Ascending aorta (tissue), 2 donors: Measurements from ENCODE around the gene B3GALNT1. TPM values are rescaled to one million over a fixed set of nuclear protein-coding genes. Genes with fewer than 3 reads are reported as not detected.
"Not testable (repeated sequence)": the region's sequence is repeated elsewhere in the genome, so short reads cannot be mapped to it uniquely, and the experiment has no call there.

Experiments
- DNase-seq, 2 donors: peaks; one replicate each; pipeline ENCODE4 v3.0.0-alpha.2; 2019; ENCODE audit warnings: low spot score in 2 of 2
- H3K27ac ChIP-seq, 2 donors: fragments of 200-600 bp; sonication (generic); one replicate each; pipeline ENCODE4 v1.5.1; 2016 to 2017; ENCODE audit warnings: mild to moderate bottlenecking in 1 of 2
- H3K27me3 ChIP-seq: fragments of 200-600 bp; sonication (generic); one replicate; pipeline ENCODE4 v1.5.1; 2017
- H3K36me3 ChIP-seq, 2 donors: fragments of 200-600 bp; sonication (generic); one replicate each; pipeline ENCODE4 v1.5.1; 2016
- H3K4me1 ChIP-seq, 2 donors: fragments of 200-600 bp; sonication (generic); one replicate each; pipeline ENCODE4 v1.5.1; 2016 to 2017; ENCODE audit warnings: mild to moderate bottlenecking in 1 of 2
- H3K4me3 ChIP-seq, 2 donors: fragments of 200-600 bp; sonication (generic); one replicate each; pipeline ENCODE4 v1.5.1; 2016 to 2017; ENCODE audit warnings: mild to moderate bottlenecking in 1 of 2
- H3K9me3 ChIP-seq, 2 donors: fragments of 200-600 bp; sonication (generic); one replicate each; pipeline ENCODE4 v1.5.1; 2016
- CTCF ChIP-seq, 3 experiments: fragments of 200-600 bp in 2 of 3; fragments of 450-650 bp in 1 of 3; sonication (generic) in 2 of 3; IDR thresholded peaks; one replicate each; pipeline ENCODE4 v1.5.1; 2016 to 2019; ENCODE audit warnings: antibody characterized with exemption in 3 of 3, mild to moderate bottlenecking in 1 of 3, moderate library complexity in 1 of 3
- intact Hi-C: fragments of 100-400 bp; cut with DNase I; formaldehyde crosslinking; loops from one replicate; pipeline ENCODE4 v1.15.1; 2023
- total RNA-seq: library from RNA; depleted of rRNA; stranded (reverse); fragments of >200 nt; gene quantifications from one replicate; pipeline ENCODE4 v1.1.0, GENCODE V29; 2016

B3GALNT1 gene
- total RNA-seq, 1 donor from 2014 or later = 55.6 TPM

DNA sequence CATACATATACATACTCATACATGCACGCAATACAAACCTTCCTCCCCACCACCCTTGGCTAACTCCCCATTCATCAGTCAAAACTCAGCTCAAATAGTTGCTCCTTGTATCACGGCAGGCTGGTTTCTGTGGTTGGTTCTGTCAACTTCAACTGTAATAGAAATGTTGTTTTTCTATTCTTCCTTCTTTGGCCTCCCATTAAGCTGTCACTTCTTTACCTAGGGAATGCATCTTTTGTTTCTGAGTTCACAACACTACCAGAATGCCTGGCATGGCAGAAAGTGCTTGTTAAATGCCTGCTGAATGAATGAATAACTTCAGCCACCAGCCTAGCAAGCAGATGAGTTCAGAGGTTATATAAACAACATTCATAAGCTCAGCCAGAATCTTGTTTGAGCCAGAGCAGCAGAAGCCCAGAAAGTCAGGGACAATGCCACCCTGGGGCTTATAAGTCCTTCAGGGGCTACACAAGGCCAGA, 63.1 kb downstream of the B3GALNT1 start:
- intact Hi-C loops = no loop called here

DNA sequence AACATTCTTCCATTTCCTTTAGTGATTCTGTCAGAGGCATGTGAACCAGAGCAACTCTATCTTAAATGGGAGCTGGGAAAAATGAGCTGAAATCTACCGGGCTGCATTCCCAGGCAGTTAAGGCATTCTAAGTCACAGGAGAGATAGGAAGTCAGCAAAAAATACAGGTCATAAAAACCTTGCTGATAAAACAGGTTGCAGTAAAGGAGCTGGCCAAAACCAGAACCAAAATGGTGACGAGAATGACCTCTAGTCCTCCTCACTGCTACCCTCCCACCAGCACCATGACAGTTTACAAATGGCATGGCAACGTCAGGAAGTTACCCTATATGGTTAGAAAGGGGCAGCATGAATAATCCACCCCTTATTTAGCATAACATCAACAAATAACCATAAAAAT, 66.4 kb downstream of the B3GALNT1 start:
- Histone ChIP-seq H3K4me1 (no peaks in the 10 kb centered on the region), H3K36me3 (no peaks in the 10 kb centered on the region), H3K27ac (no peak overlapping the region), H3K27me3 (no peaks in the 10 kb centered on the region), H3K9me3 (no peaks in the 10 kb centered on the region), H3K4me3 (no peak overlapping the region)
- intact Hi-C loops = no loop called here
- no peak for DNase-seq
- TF ChIP-seq CTCF (IDR thresholded peaks at IDR 0.05) = no peak

More for the DNA sequence above, 63.1 kb downstream of the B3GALNT1 start:
- no peak for DNase-seq
- H3K4me1 ChIP-seq = no peaks in the 10 kb centered on the region
- no peaks in the 10 kb centered on the region for H3K9me3 ChIP-seq
- TF ChIP-seq CTCF (IDR thresholded peaks at IDR 0.05) = no peak
- H3K27ac ChIP-seq = no peak overlapping the region
- no peaks in the 10 kb centered on the region for H3K27me3 ChIP-seq
- H3K4me3 ChIP-seq = no peak overlapping the region
- no peaks in the 10 kb centered on the region for H3K36me3 ChIP-seq

DNA sequence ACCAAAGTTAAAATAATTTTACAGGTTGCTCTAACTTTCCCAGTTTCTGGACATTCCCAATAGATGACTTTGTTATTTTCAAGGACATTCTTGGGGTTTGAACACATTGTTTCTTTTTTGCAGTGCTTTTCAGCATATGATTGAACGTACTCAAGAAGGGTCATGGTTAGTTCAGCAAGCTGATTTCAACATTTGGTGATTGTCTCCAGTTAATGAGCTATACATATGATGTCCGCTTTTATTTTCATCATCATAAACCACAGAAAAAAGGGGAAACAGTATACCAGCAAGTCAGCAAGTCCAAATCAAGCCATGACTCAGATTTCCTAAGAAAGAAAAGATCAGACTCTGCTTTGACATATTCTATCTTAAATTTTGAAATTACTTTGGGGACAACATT, 69.4 kb downstream of the B3GALNT1 start:
- intact Hi-C loops = no loop called here
- Histone ChIP-seq H3K4me3 (no peak overlapping the region), H3K27me3 (no peaks in the 10 kb centered on the region), H3K4me1 (no peaks in the 10 kb centered on the region), H3K9me3 (peaks cover 0 to 6% of the 10 kb centered on the region in 2 donors), H3K36me3 (no peaks in the 10 kb centered on the region), H3K27ac (peak overlapping the region in 1 of 2 donors; percentile 21)
- no peak for TF ChIP-seq CTCF (IDR thresholded peaks at IDR 0.05)
- no peak for DNase-seq

- H3K27me3 ChIP-seq, H3K36me3 ChIP-seq, DNase-seq, H3K4me1 ChIP-seq, intact Hi-C loops, H3K4me3 ChIP-seq, H3K9me3 ChIP-seq: not testable (repeated sequence)
- peak overlapping the region in 1 of 2 donors; percentile 21 for H3K27ac ChIP-seq
Measured at GRCh38 chr3:161034913-161035550, 70.1 kb downstream of the B3GALNT1 start.

Other genes with a start within 250 kb of the B3GALNT1 start
- gene NMD3, start 116.0 kb upstream of the B3GALNT1 start, total RNA-seq = 34.1 TPM